ENCODE results near the gene GRAP.
"Not testable (repeated sequence)": the region's sequence is repeated elsewhere in the genome, so short reads cannot be mapped to it uniquely, and the experiment has no call there.

Gene GRAP

DNA sequence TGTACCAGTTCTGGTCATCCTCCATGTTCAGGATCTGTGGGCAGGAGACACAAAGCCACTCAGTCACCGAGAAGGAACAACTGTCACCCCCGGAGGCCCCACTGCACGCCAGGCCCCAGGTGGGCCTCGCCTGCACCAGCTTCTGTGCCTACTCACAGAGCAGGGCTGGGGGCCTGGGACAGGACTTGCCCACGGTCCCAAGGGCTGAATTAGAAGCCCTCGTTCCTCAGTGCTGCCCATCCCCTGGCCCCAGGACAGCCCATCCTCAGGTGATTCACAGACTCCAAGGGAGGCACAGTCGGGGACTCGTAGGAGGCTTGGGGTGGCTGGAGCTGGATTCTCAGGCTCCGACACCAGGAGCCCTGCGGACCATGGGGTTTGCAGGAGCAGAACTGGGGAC, 4.9 kb downstream of the GRAP start:
- not testable (repeated sequence) for DNase-seq

DNA sequence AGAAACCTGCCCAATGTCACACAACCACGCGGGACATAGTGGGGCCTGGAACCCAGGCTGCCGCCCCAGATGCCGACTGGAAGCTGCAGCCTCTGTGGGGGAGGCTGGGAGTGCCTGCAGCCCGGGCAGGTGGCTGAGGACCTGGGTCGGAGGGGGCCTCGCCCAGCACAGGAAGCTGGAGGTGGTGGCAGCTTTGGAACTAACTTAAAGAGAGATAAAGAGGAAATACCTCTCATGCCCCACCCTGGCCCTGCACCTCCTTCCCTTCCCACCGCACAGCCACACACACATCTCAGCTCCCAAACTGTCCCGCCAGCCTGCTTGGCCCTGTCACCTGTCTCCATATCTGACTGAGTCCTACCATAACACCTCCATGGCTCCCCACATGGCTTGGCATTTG, 6.4 kb downstream of the GRAP start:
- not testable (repeated sequence) for DNase-seq

DNA sequence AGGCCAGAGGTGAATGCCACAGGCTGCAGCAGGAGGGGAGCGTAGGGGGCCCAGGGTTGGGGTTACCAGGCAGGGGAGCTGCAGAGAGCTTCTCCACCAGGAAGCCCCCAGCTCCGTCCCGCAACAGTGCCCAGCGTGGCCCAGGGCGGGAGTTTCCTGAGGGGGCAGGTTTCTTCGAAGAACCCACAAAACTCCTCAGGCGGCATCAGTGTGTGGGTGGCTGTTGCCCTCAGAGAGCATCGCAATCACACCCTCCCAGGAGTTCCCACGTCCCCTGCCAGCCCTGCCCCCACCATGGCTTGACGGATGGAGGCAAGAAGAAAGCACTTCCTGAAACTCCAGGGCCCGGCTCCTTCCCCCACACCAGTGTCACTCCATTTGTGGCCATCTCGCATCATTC, 8.0 kb downstream of the GRAP start:
- DNase-seq = not testable (repeated sequence)

DNA sequence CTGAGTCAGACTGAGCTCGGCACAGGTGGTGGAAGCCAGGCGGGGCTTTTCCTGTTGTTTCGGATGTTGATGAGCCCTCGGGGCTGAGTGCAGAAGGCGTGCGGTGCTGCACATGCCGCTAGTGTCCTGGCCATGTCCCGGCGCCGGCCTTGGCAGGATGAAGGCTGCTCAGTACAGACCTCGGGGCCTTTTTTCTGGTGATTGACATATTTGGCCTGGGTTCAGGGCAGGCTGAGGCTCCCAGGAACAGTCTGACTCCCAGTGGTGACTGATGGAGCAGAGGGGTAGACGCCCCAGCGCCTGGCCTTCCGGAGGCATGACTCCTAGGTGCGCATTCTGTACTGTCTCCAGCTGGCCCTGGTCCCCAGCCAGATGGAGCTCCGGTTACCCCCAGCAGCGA, 8.8 kb downstream of the GRAP start:
- DNase-seq = not testable (repeated sequence)

DNA sequence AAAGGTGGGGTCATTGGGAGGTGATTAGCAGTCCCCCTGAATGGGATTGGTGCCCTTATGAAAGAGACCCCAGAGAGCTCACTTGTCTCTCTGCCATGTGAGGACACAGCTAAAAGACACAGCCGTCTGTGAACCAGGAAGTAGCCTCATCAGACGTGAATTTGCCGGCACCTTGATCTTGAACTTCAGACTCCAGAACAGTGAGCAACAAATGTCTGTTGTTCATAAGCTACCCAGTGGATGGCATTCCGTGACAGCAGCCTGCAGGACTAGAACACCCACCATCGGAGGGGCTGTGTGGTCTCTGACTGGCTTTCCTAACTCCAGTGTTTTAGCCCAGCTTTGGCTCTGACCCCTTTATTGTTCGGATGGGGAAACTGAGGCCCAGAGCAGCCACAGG, 9.2 kb downstream of the GRAP start:
- not testable (repeated sequence) for DNase-seq

DNA sequence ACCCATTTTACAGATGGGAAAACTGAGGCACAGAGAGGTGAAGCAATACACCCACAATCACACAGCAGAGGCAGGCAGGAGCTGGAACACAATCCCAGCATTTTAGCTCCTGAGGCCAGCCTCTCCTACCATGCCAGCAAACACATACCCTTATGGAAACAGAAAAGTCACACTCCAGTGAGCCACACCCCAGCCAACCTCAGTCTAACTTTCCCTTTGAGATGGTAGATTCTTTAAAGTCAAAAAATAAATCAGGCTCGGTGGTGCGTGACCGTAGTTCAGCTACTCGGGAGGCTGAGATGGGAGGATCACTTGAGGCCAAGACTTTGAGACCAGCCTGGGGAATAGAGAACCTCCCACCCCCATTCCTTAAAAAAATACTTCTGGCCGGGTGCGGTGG, 10.6 kb downstream of the GRAP start:
- not testable (repeated sequence) for DNase-seq

DNA sequence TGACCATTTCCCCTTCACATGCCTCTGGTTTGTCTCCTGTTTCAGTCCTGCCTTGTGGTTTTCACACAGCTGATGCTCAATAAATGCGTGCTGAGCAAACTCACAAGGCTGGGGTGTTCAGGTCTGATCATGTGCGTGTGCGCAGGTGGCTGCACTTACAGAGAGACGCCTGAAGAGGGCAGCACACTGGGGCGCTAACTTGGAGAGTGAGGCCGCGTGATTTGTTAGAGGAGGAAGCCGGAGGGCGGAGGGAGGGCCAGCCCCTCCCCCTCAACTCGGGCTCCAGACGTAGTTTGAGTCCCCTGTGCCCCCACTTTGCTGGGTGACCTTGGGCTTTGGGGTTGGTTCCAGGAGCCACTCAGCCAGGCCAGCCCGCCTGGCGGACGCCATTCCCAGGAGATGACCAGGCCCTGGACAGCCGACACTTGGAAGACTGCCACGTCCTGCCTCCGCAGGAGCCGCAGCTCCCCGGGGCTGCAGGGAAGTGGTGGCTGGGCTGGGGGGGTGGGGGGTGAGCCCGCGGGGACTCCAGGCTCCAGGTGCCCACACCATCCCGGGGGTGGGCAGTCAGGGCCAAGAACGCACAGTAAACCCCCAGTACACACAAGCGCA, 14.3 kb downstream of the GRAP start:
- not testable (repeated sequence) for DNase-seq

DNA sequence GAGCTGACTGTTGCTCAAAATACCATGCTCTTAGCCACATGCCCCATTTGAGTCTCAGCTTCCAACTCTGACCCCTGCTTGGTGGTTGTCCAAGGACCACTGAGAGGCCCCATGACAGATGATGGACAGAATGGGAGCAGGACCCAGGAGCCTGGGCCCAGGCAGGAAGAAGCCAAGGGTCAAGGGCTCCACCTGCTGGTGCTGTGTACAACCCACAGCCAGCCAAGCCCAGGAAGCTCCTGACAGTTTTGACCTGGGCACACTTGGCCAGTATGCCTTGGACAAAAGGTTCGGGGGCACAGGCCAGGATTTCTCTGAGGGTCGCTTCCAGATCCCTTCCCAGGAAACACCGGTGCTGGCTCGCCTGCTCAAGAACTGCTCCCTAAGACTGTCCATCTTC, 15.0 kb downstream of the GRAP start:
- not testable (repeated sequence) for DNase-seq

DNA sequence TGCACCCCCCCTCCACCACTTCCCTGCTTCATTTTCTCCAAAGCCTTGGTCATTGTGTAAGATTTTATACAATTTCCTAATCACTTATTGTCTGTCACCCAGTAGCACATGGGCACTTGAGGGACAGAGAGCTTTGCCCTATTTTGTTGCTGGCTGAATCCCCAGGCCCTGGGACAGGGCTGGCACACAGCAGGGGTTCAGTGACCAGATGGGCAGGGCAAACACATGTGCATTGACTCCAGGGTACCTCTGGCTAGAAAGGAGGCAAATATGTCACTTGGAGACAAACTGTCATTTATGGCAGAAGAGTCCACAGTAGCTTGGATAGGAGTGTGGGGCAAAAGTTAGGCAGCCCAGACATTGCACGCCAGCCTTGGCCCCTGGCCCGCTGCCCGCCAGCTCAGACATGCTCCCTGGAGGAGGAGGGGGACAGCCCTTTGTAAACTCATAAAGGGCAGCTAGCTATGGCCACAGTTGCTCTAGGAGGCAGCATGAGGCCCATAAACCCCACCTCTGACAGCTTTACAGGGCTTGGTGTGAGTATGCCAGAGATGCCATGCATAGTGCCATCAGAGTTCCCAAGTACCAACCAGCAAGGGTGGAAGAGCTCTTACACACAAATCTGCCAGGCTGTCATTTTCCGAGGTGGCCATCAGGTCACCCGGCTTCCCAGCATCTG, 15.8 kb downstream of the GRAP start:
- DNase-seq = not testable (repeated sequence)

DNA sequence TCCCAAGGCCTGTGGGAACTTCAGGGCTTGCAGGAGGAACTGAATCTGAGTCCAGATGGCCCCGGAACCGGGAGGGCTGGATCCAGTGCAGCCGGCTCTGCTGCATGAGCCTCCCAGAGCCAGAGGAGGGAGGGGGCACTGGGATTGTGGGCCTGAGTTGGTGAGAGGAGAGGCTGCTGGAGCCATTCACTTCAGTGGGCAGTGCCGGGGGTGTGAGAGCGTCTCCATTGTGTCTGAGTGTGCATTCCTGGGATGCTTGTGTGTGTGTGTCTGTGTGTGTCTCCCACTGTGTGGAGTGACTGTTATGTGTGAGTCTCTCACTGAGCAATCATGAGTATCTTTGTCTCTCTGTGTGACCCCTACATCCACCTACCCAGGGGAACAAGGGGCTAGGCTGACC, 17.0 kb downstream of the GRAP start:
- not testable (repeated sequence) for DNase-seq

DNA sequence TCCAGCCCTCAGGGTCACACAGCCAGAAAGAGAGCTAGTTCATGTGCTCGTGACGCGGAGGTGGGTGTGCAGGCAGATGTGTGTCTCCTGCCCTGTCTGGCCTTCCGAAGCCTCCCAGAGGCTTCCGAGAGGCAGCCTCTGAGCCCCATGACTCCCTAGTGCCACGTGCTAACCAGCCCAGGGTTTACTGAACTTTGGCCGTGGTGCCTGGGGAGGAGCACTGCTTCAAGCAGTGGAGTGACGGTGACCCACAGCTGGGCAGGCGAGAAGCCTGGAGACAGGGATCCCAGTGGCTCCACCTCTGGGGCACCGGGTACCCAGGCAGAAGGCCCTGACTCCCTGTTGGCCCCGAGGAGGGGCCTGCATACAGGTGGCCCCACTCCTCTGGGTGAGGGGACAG, 18.1 kb downstream of the GRAP start:
- DNase-seq = not testable (repeated sequence)

DNA sequence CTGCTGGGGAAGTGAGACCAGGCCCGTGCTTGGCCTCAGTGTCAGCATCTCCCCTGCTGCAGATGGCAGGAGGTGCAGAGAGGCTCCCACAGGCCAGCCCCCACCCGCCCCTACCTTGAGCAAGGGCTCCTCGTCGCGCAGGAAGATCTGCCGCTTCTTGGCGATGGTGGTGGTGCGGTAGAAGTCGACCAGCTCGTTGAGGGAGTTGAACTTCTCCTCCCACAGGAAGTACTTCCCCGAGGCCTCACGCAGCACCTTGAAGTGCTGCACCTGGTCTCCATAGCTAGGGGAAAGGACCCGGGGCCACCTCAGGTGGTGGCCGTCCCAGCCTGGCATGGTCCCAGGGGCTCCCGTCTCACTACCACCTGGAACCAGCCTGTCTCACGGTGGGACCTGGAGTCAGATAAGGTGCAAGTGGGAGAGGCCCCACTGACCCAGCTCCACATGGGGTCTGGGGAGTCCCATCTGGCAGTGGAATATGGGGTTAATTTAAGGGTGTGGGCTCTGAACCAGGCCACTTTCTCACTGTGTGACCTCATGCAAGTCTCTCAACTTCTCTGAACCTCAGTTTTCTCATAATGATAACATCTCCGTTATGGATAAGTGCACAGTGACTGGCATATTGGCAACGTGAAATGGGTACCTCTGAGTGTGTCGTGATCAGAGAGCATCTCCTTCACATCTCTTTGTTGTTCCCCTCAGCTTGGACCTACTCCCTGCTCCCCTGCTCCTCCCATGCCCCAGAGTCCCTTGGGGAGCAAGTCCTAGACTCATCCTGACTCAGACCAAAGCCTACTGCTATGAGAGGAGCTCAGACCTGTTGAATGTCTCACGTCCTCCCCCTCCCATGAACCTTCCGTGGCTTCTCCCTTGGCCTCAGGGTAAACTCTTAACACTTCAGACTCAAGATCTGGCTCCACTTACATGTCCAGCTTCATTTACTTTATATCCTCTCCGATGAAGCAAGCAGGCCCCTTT, 22.4 kb downstream of the GRAP start:
- DNase-seq = no peak

DNA sequence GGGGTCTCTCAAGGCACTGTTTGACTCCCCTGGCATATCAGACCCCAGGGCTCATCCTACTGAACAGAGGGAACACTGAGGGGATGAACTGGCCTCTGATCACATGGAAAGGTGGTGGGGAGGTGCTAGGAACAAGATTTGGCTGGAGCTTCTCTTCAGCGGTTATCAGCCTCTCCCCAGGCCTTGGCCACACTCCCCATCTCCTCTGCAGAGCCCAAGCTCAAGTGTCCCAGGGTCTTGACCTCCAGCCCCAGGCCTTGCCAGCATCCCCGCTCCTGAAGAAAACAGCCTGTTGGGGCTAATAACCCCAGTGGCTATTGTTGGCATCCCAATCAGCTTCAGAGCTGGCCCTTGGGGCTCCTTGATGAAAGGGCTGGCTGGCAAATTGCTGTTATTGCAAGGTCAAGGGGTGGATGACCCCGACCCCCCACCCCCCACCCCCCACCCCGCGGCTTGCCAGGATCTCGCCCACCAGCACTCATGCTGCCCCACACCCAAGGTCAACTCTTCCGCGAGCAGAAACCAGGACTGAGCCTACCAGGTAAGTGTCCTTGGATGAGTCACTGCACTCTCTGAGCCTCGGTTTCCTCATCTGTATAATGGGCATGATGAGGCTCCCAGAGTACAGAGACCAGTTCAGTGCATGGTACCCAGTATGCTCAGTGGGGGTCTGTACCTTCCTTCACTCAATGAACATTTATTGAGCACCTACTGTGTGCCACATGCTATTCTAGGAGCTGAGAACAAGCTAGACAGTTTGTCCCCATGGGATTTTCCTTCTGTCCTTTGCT, 23.4 kb downstream of the GRAP start:
- DNase-seq = no peak

DNA sequence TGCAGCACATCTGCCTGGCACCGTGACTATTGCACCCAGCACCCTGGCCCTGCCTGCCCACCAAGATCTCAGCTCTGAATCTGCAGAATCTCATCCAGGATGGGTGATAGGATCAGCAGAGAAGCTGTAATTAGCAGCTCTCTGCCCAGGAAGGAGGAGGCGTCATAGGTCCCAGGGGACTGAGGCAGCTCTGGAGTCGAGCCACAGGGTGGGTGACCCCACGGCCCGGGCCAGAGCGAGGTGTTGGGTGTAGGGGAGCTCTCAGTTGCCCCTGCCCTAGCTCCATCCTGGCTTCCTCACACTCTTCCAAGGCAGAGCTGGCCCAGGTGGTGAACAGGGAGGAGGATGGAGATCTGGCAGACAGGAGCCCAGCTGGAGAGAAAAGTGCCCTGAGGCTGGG, 24.0 kb downstream of the GRAP start:
- no peak for DNase-seq

DNA sequence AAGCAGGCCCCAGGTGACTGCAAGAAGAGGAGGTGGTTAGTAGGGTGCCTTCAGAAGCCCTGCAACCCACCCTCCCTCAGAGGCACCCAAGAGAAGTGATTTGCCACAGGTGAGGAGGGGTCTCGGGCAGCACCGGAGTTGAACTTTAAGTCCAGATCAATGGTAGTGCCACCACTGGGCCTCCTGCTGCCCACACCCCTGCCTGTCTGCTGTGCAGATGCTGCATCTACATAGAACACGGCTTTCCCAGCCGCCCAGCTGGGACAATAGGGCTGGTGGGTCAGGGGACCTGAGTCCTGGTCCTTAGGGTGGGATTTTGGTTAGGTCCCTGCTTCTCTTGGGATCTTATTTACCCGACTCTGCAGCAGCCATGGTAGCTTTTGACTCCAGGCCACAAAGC, 24.6 kb downstream of the GRAP start:
- DNase-seq = no peak

DNA sequence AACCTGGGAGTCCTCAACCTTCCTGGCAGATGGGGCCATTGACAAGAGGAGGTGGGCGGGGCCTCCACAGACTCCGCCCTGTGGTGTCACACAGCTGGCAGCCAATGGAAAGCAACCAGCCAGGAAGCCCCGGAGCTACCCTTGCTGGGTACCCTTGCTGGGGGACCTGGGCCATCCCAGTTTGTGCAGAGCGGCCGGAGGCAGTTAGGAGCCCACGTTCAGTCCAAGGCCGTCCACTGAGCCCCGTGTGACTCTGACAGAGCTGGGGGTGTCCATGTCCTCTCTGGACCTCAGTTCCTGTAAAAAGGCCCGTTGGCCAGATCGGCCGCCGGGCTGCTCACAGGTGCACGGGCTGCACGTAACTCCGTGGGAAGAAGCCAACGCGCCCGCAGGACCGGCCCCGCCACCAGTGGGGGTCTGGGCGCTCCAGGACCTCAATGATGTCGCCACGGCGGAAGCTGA, 25.1 kb downstream of the GRAP start:
- DNase-seq = no peak

DNA sequence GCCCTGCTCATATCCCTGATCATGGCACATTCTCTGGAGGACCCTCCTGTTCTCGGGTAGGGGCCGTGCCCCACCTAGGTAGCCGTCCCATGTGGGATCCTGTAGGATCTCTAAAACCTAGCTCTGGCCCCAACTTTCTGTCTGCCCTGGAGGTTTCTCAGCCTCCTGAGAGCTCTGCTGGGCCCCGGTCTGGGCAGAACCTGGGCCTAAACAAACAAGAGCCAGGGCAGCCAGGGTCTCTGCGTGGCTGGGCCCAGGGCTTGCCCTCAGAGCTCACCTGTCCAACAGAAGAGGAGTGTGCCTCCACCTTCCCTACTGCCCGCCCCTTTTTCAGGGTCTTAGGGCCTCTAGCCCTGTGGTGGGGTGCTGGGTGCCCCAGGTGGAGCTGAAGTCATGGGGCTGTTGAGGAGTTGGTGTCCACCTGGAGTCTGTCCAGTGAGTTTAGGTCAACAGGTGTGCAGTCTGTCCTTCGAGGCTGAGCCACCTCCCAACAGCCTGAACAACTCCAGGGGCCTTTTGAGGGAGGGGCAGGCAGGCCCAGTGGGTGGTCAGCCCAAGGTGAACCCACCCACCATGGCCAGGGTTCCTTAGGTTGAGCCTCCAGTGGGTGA, 25.6 kb downstream of the GRAP start:
- DNase-seq = not testable (repeated sequence)

DNA sequence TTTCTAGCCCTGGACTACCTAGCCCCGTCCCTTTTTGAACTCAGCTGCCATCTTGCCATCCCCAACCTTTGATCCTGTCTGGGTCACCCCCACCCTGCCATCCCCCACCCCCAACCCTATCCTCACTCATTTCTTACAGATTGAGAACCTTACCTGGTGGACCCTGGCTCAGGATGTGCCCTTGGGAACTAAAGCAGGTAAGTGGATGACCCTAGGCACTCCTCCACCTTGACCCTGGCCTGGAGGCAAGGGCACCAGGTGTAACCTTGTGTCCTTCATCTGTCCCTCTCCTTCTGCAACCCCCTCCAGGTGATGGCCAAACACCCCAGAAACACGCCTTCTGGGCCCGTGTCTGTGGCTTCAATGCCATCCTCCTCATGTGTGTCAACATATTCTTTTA, 26.7 kb downstream of the GRAP start:
- no peak for DNase-seq

DNA sequence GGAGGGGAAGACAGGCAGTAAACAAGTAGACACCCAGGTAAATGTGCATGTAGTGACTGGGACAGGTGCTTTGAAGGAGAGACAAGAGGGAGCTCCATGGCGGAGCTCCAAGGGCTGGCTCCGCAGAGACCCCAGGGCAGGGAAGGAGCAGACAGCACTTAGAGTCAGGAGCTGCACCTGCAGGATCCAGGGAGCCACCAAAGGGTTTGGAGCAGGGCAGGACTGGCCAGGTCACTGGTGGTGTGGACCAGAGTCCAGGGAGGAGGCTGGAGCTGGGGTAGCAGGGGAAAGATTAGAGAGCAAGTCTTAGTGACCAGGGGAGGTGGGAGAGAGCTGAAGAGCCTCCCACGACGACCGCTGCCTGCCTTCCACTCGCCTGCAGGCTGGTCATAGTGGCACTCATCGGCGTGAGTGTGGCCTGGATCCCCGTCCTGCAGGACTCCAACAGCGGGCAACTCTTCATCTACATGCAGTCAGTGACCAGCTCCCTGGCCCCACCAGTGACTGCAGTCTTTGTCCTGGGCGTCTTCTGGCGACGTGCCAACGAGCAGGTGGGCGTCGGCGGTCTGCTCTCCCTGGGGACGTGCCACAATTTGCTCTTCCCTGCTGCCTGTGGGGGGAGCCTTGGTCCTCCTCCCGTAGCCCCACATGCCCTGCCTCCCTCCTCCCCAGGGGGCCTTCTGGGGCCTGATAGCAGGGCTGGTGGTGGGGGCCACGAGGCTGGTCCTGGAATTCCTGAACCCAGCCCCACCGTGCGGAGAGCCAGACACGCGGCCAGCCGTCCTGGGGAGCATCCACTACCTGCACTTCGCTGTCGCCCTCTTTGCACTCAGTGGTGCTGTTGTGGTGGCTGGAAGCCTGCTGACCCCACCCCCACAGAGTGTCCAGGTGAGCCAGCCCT, 27.5 kb downstream of the GRAP start:
- DNase-seq = no peak

DNA sequence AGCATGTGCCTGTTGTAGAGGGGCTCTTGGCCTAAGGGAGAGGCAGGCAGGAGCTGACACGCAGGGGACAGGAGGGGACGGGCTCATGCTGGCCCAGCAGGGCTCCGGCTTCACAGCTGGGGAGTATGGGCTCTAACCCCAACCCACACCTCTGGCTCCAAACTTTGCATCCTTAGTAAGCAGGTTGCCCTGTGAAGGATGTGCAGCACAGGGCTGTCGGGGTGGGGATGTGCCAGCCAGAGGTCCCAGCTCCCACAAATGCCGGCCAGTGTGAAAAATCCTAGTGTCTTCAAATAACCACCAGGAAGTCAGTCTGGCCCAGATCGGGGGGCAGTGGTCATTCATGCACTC, 28.2 kb downstream of the GRAP start:
- DNase-seq = no peak
